SK-N-MC (cell line): ENCODE measurements around the gene KCNMA1.

Experiments
- EZH2 ChIP-seq: fragments of 200-600 bp; sonication (generic); IDR thresholded peaks from one replicate; pipeline ENCODE4 v1.6.1; 2017; ENCODE audit warnings: antibody characterized with exemption
- POLR2AphosphoS5 ChIP-seq: IDR thresholded peaks from 2 replicates; pipeline ENCODE4 v1.6.1; 2012; ENCODE audit warnings: mild to moderate bottlenecking, low read depth, low read length, borderline replicate concordance

GRCh38 chr10:77490534-77491314 is 146.9 kb downstream of the KCNMA1 start:
- TF ChIP-seq EZH2: no peak
- no peak for TF ChIP-seq POLR2AphosphoS5
